GM23338 (cell line): ENCODE measurements around the gene ECE1. TPM values are rescaled to one million over a fixed set of nuclear protein-coding genes. Genes with fewer than 3 reads are reported as not detected.

Experiments
- ATAC-seq: fragments of 200-7000 bp; cut with Tn5 transposase; 3 replicates; pipeline ENCODE4 v1.9.1; 2020
- DNase-seq: peaks from one replicate; pipeline ENCODE4 v3.0.0-alpha.2; 2015; ENCODE audit warnings: low spot score
- H2AFZ ChIP-seq: fragments of 200-600 bp; sonication (generic); 2 replicates; pipeline ENCODE4 v1.8.0; 2016; ENCODE audit warnings: antibody characterized with exemption, mild to moderate bottlenecking, moderate library complexity
- H3F3A ChIP-seq: fragments of 200-600 bp; sonication (generic); replicated peaks from 2 replicates; pipeline ENCODE4 v1.8.0; 2017; ENCODE audit warnings: antibody characterized with exemption, mixed run types, low read depth
- H3K27ac ChIP-seq: fragments of 200-600 bp; sonication (generic); 2 replicates; pipeline ENCODE4 v1.6.1; 2016; ENCODE audit warnings: low read depth
- H3K27me3 ChIP-seq: fragments of 200-600 bp; sonication (generic); 2 replicates; pipeline ENCODE4 v1.8.0; 2016; ENCODE audit warnings: mild to moderate bottlenecking, mixed run types, moderate library complexity; ENCODE audit not compliant: insufficient read depth
- H3K36me3 ChIP-seq: fragments of 200-600 bp; sonication (generic); 2 replicates; pipeline ENCODE4 v1.8.0; 2016; ENCODE audit warnings: mild to moderate bottlenecking; ENCODE audit not compliant: insufficient read depth
- H3K4me1 ChIP-seq: fragments of 200-600 bp; sonication (generic); 2 replicates; pipeline ENCODE4 v1.8.0; 2016; ENCODE audit warnings: mild to moderate bottlenecking, moderate library complexity; ENCODE audit not compliant: insufficient read depth
- H3K4me2 ChIP-seq: fragments of 200-600 bp; sonication (generic); 2 replicates; pipeline ENCODE4 v1.7.1; 2017; ENCODE audit warnings: mixed run types
- H3K4me3 ChIP-seq: fragments of 200-600 bp; sonication (generic); 2 replicates; pipeline ENCODE4 v1.6.1; 2016; ENCODE audit warnings: mixed run types
- H3K79me2 ChIP-seq: fragments of 200-600 bp; sonication (generic); replicated peaks from 2 replicates; pipeline ENCODE4 v1.8.0; 2017; ENCODE audit warnings: mild to moderate bottlenecking; ENCODE audit not compliant: insufficient read depth
- H3K9me2 ChIP-seq: fragments of 200-600 bp; sonication (generic); 2 replicates; pipeline ENCODE4 v1.8.0; 2017; ENCODE audit not compliant: insufficient read depth
- H4K20me1 ChIP-seq: fragments of 200-600 bp; sonication (generic); replicated peaks from 2 replicates; pipeline ENCODE4 v1.8.0; 2017; ENCODE audit warnings: mild to moderate bottlenecking; ENCODE audit not compliant: insufficient read depth
- H3K27ac Mint-ChIP-seq: 2 replicates; pipeline ENCODE4 v1.8.0; 2020; ENCODE audit warnings: inconsistent platforms, mild to moderate bottlenecking, moderate library complexity, mixed read lengths
- H3K27me3 Mint-ChIP-seq: 3 replicates; pipeline ENCODE4 v1.8.0; 2022; ENCODE audit warnings: low read depth, mild to moderate bottlenecking, moderate library complexity, mixed read lengths, inconsistent platforms; ENCODE audit not compliant: insufficient read depth, poor library complexity
- H3K36me3 Mint-ChIP-seq: 3 replicates; pipeline ENCODE4 v1.8.0; 2021; ENCODE audit warnings: low read depth, mild to moderate bottlenecking, inconsistent platforms, moderate library complexity, mixed read lengths
- H3K4me1 Mint-ChIP-seq: 3 replicates; pipeline ENCODE4 v1.8.0; 2020; ENCODE audit warnings: mild to moderate bottlenecking, inconsistent platforms, mixed read lengths
- H3K4me3 Mint-ChIP-seq: 3 replicates; pipeline ENCODE4 v1.8.0; 2021; ENCODE audit warnings: moderate library complexity, mild to moderate bottlenecking, inconsistent platforms, mixed read lengths
- H3K9me3 Mint-ChIP-seq: 3 replicates; pipeline ENCODE4 v1.8.0; 2020; ENCODE audit warnings: moderate library complexity, mild to moderate bottlenecking, inconsistent platforms, mixed read lengths
- CREB1 ChIP-seq: fragments of 250-450 bp; sonication (Bioruptor Pico); IDR thresholded peaks from 2 replicates; pipeline ENCODE4 v1.5.0; 2020; ENCODE audit warnings: low read depth, mild to moderate bottlenecking, moderate library complexity
- CTCF ChIP-seq, 2 experiments: fragments of 200-600 bp in 1 of 2; sonication (generic) in 1 of 2; conservative IDR thresholded peaks; 2 replicates each; pipeline versions ENCODE4 v1.5.1 to v1.6.1; 2016 to 2017; ENCODE audit warnings: antibody characterized with exemption in 2 of 2, low read depth in 2 of 2, mild to moderate bottlenecking in 2 of 2, moderate library complexity in 1 of 2
- NANOG ChIP-seq: IDR thresholded peaks from 2 replicates; pipeline ENCODE4 v1.6.1; 2016; ENCODE audit warnings: antibody characterized with exemption, borderline replicate concordance
- POLR2AphosphoS5 ChIP-seq: IDR thresholded peaks from 2 replicates; pipeline ENCODE4 v1.6.1; 2016; ENCODE audit warnings: antibody characterized with exemption, low read depth
- polyA plus RNA-seq: library from polyadenylated mRNA; unstranded; fragments of >200 nt; fragmentation: Nextera tagmentation; extraction: Ambion mirVana; gene quantifications from 2 replicates; pipeline ENCODE4 v1.2.1, GENCODE V29; 2016
- total RNA-seq: library from RNA; depleted of rRNA; stranded (reverse); fragments of >200 nt; shearing (Covaris generic); gene quantifications from 2 replicates; pipeline ENCODE4 v1.2.3, GENCODE V29; 2014
- TF ChIP-seq, protein P1 (sequence below): fragments of 250-450 bp; sonication (Bioruptor Pico); IDR thresholded peaks from 2 replicates; pipeline ENCODE4 v1.5.0; 2020; ENCODE audit warnings: mild to moderate bottlenecking, moderate library complexity

Gene ECE1
- total and polyA plus RNA-seq, 2 experiments from 2014 or later, result 11.0 to 45.0 TPM

DNA sequence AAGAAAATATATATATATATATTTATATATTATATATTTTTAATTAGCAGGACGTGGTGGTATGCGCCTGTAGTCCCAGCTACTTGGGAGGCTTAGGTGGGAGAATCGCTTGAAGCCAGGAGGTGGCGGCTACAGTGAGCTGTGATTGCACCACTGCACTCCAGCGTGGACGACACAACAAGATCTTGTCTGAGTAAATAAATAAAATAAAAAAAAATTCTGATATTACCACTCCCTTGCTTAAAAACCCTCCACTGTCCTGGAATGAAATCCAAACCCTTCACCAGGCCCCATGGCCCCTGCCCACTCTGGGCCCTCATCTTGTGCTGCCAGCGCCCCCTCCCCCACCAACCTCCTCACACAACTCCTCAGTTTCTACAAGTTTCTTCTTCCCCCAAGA is 1.7 kb upstream of the ECE1 start (continued):
- TF ChIP-seq, protein P1, sequence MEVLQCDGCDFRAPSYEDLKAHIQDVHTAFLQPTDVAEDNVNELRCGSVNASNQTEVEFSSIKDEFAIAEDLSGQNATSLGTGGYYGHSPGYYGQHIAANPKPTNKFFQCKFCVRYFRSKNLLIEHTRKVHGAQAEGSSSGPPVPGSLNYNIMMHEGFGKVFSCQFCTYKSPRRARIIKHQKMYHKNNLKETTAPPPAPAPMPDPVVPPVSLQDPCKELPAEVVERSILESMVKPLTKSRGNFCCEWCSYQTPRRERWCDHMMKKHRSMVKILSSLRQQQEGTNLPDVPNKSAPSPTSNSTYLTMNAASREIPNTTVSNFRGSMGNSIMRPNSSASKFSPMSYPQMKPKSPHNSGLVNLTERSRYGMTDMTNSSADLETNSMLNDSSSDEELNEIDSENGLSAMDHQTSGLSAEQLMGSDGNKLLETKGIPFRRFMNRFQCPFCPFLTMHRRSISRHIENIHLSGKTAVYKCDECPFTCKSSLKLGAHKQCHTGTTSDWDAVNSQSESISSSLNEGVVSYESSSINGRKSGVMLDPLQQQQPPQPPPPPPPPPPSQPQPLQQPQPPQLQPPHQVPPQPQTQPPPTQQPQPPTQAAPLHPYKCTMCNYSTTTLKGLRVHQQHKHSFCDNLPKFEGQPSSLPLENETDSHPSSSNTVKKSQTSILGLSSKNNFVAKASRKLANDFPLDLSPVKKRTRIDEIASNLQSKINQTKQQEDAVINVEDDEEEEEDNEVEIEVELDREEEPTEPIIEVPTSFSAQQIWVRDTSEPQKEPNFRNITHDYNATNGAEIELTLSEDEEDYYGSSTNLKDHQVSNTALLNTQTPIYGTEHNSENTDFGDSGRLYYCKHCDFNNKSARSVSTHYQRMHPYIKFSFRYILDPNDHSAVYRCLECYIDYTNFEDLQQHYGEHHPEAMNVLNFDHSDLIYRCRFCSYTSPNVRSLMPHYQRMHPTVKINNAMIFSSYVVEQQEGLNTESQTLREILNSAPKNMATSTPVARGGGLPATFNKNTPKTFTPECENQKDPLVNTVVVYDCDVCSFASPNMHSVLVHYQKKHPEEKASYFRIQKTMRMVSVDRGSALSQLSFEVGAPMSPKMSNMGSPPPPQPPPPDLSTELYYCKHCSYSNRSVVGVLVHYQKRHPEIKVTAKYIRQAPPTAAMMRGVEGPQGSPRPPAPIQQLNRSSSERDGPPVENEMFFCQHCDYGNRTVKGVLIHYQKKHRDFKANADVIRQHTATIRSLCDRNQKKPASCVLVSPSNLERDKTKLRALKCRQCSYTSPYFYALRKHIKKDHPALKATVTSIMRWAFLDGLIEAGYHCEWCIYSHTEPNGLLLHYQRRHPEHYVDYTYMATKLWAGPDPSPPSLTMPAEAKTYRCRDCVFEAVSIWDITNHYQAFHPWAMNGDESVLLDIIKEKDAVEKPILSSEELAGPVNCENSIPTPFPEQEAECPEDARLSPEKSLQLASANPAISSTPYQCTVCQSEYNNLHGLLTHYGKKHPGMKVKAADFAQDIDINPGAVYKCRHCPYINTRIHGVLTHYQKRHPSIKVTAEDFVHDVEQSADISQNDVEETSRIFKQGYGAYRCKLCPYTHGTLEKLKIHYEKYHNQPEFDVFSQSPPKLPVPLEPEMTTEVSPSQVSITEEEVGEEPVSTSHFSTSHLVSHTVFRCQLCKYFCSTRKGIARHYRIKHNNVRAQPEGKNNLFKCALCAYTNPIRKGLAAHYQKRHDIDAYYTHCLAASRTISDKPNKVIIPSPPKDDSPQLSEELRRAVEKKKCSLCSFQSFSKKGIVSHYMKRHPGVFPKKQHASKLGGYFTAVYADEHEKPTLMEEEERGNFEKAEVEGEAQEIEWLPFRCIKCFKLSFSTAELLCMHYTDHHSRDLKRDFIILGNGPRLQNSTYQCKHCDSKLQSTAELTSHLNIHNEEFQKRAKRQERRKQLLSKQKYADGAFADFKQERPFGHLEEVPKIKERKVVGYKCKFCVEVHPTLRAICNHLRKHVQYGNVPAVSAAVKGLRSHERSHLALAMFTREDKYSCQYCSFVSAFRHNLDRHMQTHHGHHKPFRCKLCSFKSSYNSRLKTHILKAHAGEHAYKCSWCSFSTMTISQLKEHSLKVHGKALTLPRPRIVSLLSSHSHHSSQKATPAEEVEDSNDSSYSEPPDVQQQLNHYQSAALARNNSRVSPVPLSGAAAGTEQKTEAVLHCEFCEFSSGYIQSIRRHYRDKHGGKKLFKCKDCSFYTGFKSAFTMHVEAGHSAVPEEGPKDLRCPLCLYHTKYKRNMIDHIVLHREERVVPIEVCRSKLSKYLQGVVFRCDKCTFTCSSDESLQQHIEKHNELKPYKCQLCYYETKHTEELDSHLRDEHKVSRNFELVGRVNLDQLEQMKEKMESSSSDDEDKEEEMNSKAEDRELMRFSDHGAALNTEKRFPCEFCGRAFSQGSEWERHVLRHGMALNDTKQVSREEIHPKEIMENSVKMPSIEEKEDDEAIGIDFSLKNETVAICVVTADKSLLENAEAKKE (CRISPR knock-in tag), result no peak
- TF ChIP-seq CTCF (conservative IDR thresholded peaks at IDR 0.05; ENCODE audit: low read depth in 2 of 2), result no peak

GRCh38 chr1:21291184-21291583 is 921 bp upstream of the ECE1 start:
- no peak for DNase-seq
- Histone ChIP-seq H3K4me2 (peak overlapping the region; percentile 93), H3K9me2 (no peaks in the 10 kb centered on the region), H3K4me3 (peak overlapping the region; percentile 78), H3K79me2 (no peaks in the 10 kb centered on the region), H3K27ac (no peak overlapping the region), H3K4me1 (peaks cover 36% of the 10 kb centered on the region), H3K36me3 (no peaks in the 10 kb centered on the region), H3K27me3 (no peaks in the 10 kb centered on the region), H3F3A (no peaks in the 10 kb centered on the region), H2AFZ (no peak overlapping the region), H4K20me1 (no peaks in the 10 kb centered on the region; the same call in 1 of the 2 replicates)
- Mint-ChIP-seq H3K9me3 (no peaks in the 10 kb centered on the region), H3K4me1 (peaks cover 35% of the 10 kb centered on the region), H3K4me3 (peak overlapping the region; percentile 83), H3K27ac (no peak overlapping the region), H3K27me3 (peaks cover 9% of the 10 kb centered on the region), H3K36me3 (no peaks in the 10 kb centered on the region)
- TF ChIP-seq POLR2AphosphoS5 (no peak), CTCF (conservative IDR thresholded peaks at IDR 0.05; ENCODE audit: low read depth in 2 of 2) (no peak), NANOG (no peak), CREB1 (CRISPR knock-in tag) (no peak)
- TF ChIP-seq, protein P1 (CRISPR knock-in tag), result no peak
- no peak for ATAC-seq
